Thyroid gland (tissue), 4 donors: ENCODE data around the gene FAM120A. TPM values are rescaled to one million over a fixed set of nuclear protein-coding genes. Genes with fewer than 3 reads are reported as not detected.

Experiments
- DNase-seq, 2 donors: peaks; one replicate each; pipeline ENCODE4 v3.0.0-alpha.2; 2019
- H3K27ac ChIP-seq, 3 donors: fragments of 200-600 bp; sonication (generic); 1 replicate in 2 of 3; 2 replicates in 1 of 3; pipeline ENCODE4 v1.5.1; 2016 to 2019; ENCODE audit warnings: mild to moderate bottlenecking in 1 of 3, moderate library complexity in 1 of 3
- H3K27me3 ChIP-seq: fragments of 200-600 bp; sonication (generic); one replicate; pipeline ENCODE4 v1.5.1; 2019
- H3K36me3 ChIP-seq, 2 donors: fragments of 200-600 bp; sonication (generic); one replicate each; pipeline ENCODE4 v1.5.1; 2016 to 2019
- H3K4me1 ChIP-seq, 2 donors: fragments of 200-600 bp; sonication (generic); one replicate each; pipeline ENCODE4 v1.5.1; 2017 to 2019
- H3K4me3 ChIP-seq, 3 donors: fragments of 200-600 bp; sonication (generic); replicated peaks in 1 of 3; 1 replicate in 2 of 3; 2 replicates in 1 of 3; pipeline ENCODE4 v1.5.1; 2016; ENCODE audit warnings: mild to moderate bottlenecking in 1 of 3
- H3K9me3 ChIP-seq: fragments of 200-600 bp; sonication (generic); one replicate; pipeline ENCODE4 v1.5.1; 2017
- POLR2A ChIP-seq, 2 donors: fragments of 450-650 bp; IDR thresholded peaks; one replicate each; pipeline ENCODE4 v1.6.1; 2017; ENCODE audit warnings: antibody characterized with exemption in 2 of 2, mild to moderate bottlenecking in 2 of 2, moderate library complexity in 1 of 2
- WGBS, 2 donors: methylation state at CpG; one replicate each; pipeline ENCODE4 v1.1.5; 2017; 5-methylcytosine and 5-hydroxymethylcytosine counted together
- intact Hi-C: fragments of 100-400 bp; cut with DNase I; formaldehyde crosslinking; loops from one replicate; pipeline ENCODE4 v1.15.1; 2023
- total RNA-seq, 4 donors: library from RNA; depleted of rRNA; stranded (reverse); fragments of >200 nt; gene quantifications; one replicate each; pipeline ENCODE4 v1.2.3, GENCODE V29; 2016
- TF ChIP-seq, protein P1 (sequence below), 6 experiments: fragments of 200-600 bp in 3 of 6; fragments of 450-650 bp in 3 of 6; sonication (generic) in 3 of 6; IDR thresholded peaks; one replicate each; pipeline ENCODE4 v1.5.1; 2016 to 2019; ENCODE audit warnings: antibody characterized with exemption in 6 of 6, mild to moderate bottlenecking in 2 of 6, inconsistent platforms in 1 of 6, moderate library complexity in 1 of 6

The FAM120A gene
- total RNA-seq, 4 donors from 2014 or later = 78.1 to 118 (median 111) TPM

DNA sequence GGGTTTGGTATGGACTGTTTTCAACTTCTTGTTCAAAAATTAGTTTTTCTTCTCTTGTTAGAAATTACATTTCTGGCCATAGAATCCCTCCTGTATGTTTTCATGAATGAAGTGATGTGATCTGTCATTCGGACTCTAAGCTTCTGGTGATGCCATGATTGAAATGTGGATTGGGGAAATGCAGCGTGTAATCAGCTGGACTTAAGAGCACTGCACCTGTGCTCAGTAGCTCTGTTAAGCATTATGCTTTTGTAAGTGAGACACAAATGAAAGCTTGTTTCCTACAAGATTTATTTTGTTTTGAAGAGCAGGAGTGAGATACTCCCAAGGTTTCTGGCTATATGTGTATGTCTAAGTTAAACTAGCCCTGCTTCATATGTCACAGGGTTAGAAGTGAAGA, 25.9 kb downstream of the FAM120A start:
- no peaks in the 10 kb centered on the region for H3K27me3 ChIP-seq
- DNase-seq = no peak
- no peak overlapping the region for H3K4me3 ChIP-seq
- TF ChIP-seq POLR2A (IDR thresholded peaks at IDR 0.05) = no peak
- TF ChIP-seq, protein P1, sequence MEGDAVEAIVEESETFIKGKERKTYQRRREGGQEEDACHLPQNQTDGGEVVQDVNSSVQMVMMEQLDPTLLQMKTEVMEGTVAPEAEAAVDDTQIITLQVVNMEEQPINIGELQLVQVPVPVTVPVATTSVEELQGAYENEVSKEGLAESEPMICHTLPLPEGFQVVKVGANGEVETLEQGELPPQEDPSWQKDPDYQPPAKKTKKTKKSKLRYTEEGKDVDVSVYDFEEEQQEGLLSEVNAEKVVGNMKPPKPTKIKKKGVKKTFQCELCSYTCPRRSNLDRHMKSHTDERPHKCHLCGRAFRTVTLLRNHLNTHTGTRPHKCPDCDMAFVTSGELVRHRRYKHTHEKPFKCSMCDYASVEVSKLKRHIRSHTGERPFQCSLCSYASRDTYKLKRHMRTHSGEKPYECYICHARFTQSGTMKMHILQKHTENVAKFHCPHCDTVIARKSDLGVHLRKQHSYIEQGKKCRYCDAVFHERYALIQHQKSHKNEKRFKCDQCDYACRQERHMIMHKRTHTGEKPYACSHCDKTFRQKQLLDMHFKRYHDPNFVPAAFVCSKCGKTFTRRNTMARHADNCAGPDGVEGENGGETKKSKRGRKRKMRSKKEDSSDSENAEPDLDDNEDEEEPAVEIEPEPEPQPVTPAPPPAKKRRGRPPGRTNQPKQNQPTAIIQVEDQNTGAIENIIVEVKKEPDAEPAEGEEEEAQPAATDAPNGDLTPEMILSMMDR (IDR thresholded peaks at IDR 0.05) = no peak
- no peak overlapping the region for H3K27ac ChIP-seq
- no peaks in the 10 kb centered on the region for H3K36me3 ChIP-seq
- peaks cover 0 to 6% of the 10 kb centered on the region in 2 donors for H3K4me1 ChIP-seq
- H3K9me3 ChIP-seq = no peaks in the 10 kb centered on the region
- 93 to 98% methylated on average over 2 of the region's 2 CpGs for WGBS, 2 donors
- intact Hi-C loops = no loop called here

GRCh38 chr9:93479726-93480125, 28.2 kb downstream of the FAM120A start:
- H3K27me3 ChIP-seq = no peaks in the 10 kb centered on the region
- WGBS, 2 donors = 73 to 75% methylated on average over 4 of the region's 4 CpGs
- no peaks in the 10 kb centered on the region for H3K9me3 ChIP-seq
- DNase-seq = no peak
- intact Hi-C loops = no loop called here
- peaks cover 0 to 7% of the 10 kb centered on the region in 2 donors for H3K36me3 ChIP-seq
- no peak overlapping the region for H3K4me3 ChIP-seq
- no peak overlapping the region for H3K27ac ChIP-seq
- H3K4me1 ChIP-seq = peaks cover 0 to 6% of the 10 kb centered on the region in 2 donors
- TF ChIP-seq, protein P1 (IDR thresholded peaks at IDR 0.05) = no peak
- no peak for TF ChIP-seq POLR2A (IDR thresholded peaks at IDR 0.05)

DNA sequence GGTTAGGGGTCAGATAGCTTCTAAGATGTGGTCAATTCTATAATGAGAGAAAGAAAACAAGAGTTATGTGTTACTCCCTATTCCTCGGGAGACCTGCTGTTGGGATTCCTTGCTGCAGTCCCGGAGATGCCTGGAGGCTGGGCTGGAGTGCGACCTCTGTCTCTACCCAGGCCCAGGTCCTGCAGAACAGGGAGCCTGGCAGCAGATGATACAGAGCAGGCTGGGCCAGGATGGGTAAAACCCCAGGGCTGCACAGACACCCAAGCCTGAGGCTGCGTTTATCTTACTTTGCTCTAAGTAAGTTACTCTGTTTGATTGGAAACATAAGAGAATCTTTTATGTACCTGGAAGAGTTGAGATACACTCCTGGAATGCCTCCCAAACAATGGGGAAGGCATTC, 28.8 kb downstream of the FAM120A start:
- H3K4me3 ChIP-seq = no peak overlapping the region
- H3K4me1 ChIP-seq = peaks cover 0 to 6% of the 10 kb centered on the region in 2 donors
- peaks cover 0 to 7% of the 10 kb centered on the region in 2 donors for H3K36me3 ChIP-seq
- DNase-seq = no peak
- no peak overlapping the region for H3K27ac ChIP-seq
- intact Hi-C loops = no loop called here
- H3K9me3 ChIP-seq = no peaks in the 10 kb centered on the region
- H3K27me3 ChIP-seq = no peaks in the 10 kb centered on the region
- no peak for TF ChIP-seq POLR2A (IDR thresholded peaks at IDR 0.05)
- TF ChIP-seq, protein P1 (IDR thresholded peaks at IDR 0.05) = no peak
- WGBS, 2 donors = 81 to 89% methylated on average over 4 of the region's 4 CpGs

DNA sequence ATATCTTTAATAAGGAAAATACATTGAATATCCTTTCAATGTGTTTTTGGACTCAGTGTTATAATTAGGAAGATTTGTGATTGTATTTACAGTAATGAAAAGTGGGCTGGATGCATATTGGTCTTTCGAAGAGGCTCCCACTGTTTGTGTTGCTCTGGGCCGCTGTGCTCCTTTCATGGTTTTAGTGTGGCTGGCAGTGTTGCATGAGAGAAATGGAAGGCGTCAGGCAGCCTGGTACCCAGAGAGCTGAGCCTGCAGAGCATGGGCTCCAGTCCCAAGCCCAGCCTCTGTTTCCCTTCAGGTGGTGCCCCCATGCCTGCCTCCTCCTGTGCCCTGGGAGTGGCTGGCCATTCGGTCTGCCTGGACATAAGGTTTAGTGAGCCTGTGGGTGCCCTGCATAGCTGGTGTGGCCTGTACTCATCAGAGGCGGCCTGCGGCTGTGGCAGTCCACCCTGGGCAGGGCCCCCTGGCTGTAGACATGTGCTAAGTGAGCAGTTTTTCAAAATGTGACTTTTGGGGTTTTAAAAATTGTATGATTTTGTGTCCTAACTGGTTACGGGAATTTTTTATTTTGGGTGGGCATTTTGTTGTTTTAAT, 29.3 kb downstream of the FAM120A start:
- H3K36me3 ChIP-seq = peaks cover 0 to 7% of the 10 kb centered on the region in 2 donors
- 96 to 99% methylated on average over 7 of the region's 7 CpGs for whole genome bisulfite sequencing, 2 donors
- intact Hi-C loops = no loop called here
- H3K27ac ChIP-seq = no peak overlapping the region
- H3K9me3 ChIP-seq = no peaks in the 10 kb centered on the region
- H3K27me3 ChIP-seq = no peaks in the 10 kb centered on the region
- H3K4me1 ChIP-seq = peaks cover 0 to 2% of the 10 kb centered on the region in 2 donors
- no peak for DNase-seq
- H3K4me3 ChIP-seq = no peak overlapping the region
- TF ChIP-seq, protein P1 (IDR thresholded peaks at IDR 0.05) = no peak
- no peak for TF ChIP-seq POLR2A (IDR thresholded peaks at IDR 0.05)

DNA sequence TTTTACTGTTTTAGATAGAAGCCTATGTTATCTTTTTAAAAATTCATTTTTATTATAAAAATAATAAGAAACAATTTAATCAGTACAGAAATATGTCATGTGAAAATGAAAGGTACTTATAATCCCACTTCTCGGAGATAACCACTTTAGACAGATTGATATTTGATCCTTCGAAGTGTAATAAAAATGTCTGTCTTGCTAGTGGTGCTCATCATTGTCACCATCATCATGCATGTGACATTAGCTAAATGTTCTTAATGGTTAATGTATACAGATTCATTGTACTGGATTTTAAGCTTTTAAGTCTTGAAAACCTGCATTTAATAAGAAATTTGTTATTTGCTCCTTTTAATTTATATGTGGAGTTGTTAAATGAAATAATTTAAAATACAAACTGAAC, 32.0 kb downstream of the FAM120A start:
- 95 to 97% methylated on average over 2 of the region's 2 CpGs for WGBS, 2 donors

More for the DNA sequence above, 32.0 kb downstream of the FAM120A start:
- no peak overlapping the region for H3K4me3 ChIP-seq
- H3K27ac ChIP-seq = no peak overlapping the region
- DNase-seq = no peak
- no peaks in the 10 kb centered on the region for H3K9me3 ChIP-seq
- intact Hi-C loops = no loop called here
- peaks cover 0 to 7% of the 10 kb centered on the region in 2 donors for H3K36me3 ChIP-seq
- no peaks in the 10 kb centered on the region for H3K27me3 ChIP-seq
- peaks cover 0 to 7% of the 10 kb centered on the region in 2 donors for H3K4me1 ChIP-seq
- TF ChIP-seq, protein P1 (IDR thresholded peaks at IDR 0.05) = no peak
- TF ChIP-seq POLR2A (IDR thresholded peaks at IDR 0.05) = no peak
